Neural crest cell (in vitro differentiated cells): ENCODE data around the gene ICAM4. TPM values are rescaled to one million over a fixed set of nuclear protein-coding genes. Genes with fewer than 3 reads are reported as not detected.

Experiments
- DNase-seq: peaks from one replicate; pipeline ENCODE4 v3.0.0; 2021; ENCODE audit warnings: low read depth, mixed read lengths, low spot score
- H3K27ac Mint-ChIP-seq: one replicate; pipeline ENCODE4 v1.8.0; 2021; ENCODE audit warnings: mild to moderate bottlenecking, mixed read lengths; ENCODE audit not compliant: unreplicated experiment
- H3K27me3 Mint-ChIP-seq: 2 replicates; pipeline ENCODE4 v1.8.0; 2021; ENCODE audit warnings: low read depth, mild to moderate bottlenecking, mixed read lengths
- H3K36me3 Mint-ChIP-seq: 2 replicates; pipeline ENCODE4 v1.8.0; 2021; ENCODE audit warnings: low read depth, mild to moderate bottlenecking, mixed read lengths
- H3K4me1 Mint-ChIP-seq: 2 replicates; pipeline ENCODE4 v1.8.0; 2021; ENCODE audit warnings: mixed read lengths
- H3K4me3 Mint-ChIP-seq: one replicate; pipeline ENCODE4 v1.8.0; 2021; ENCODE audit warnings: mild to moderate bottlenecking, mixed read lengths
- H3K9me3 Mint-ChIP-seq: 2 replicates; pipeline ENCODE4 v1.8.0; 2021; ENCODE audit warnings: mixed read lengths
- CTCF ChIP-seq: fragments of 200-600 bp; sonication (generic); conservative IDR thresholded peaks from 2 replicates; pipeline ENCODE4 v1.5.0; 2021; ENCODE audit warnings: antibody characterized with exemption, mild to moderate bottlenecking
- total RNA-seq: library from RNA; stranded (reverse); gene quantifications from 2 replicates; pipeline ENCODE4 v1.2.1, GENCODE V29; 2021

ICAM4 gene
- total RNA-seq, 1 donor from 2014 or later, result not detected

GRCh38 chr19:10290357-10290875 is 3.7 kb downstream of the ICAM4 start:
- peak overlapping the region; percentile 50 for H3K4me3 Mint-ChIP-seq
- DNase-seq, result no peak
- peaks cover 100% of the 10 kb centered on the region for H3K27me3 Mint-ChIP-seq
- no peaks in the 10 kb centered on the region for H3K36me3 Mint-ChIP-seq
- H3K27ac Mint-ChIP-seq, result no peak overlapping the region
- no peaks in the 10 kb centered on the region for H3K9me3 Mint-ChIP-seq
- H3K4me1 Mint-ChIP-seq, result peaks cover 22% of the 10 kb centered on the region
- no peak for TF ChIP-seq CTCF

- peaks cover 100% of the 10 kb centered on the region for H3K27me3 Mint-ChIP-seq
- H3K9me3 Mint-ChIP-seq, result no peaks in the 10 kb centered on the region
- peaks cover 27% of the 10 kb centered on the region for H3K4me1 Mint-ChIP-seq
- no peak for TF ChIP-seq CTCF
- no peak overlapping the region for H3K27ac Mint-ChIP-seq
- no peak for DNase-seq
- peak overlapping the region; percentile 65 for H3K4me3 Mint-ChIP-seq
- no peaks in the 10 kb centered on the region for H3K36me3 Mint-ChIP-seq
Observed at GRCh38 chr19:10290876-10291553, 4.3 kb downstream of the ICAM4 start.

- no peaks in the 10 kb centered on the region for H3K9me3 Mint-ChIP-seq
- no peak for DNase-seq
- peak overlapping the region; percentile 59 for H3K4me3 Mint-ChIP-seq
- no peaks in the 10 kb centered on the region for H3K36me3 Mint-ChIP-seq
- no peak overlapping the region for H3K27ac Mint-ChIP-seq
- H3K4me1 Mint-ChIP-seq, result peaks cover 27% of the 10 kb centered on the region
- H3K27me3 Mint-ChIP-seq, result peaks cover 99% of the 10 kb centered on the region
- TF ChIP-seq CTCF, result no peak
Observed at GRCh38 chr19:10291554-10292205, 4.9 kb downstream of the ICAM4 start.

GRCh38 chr19:10292206-10292788 is 5.5 kb downstream of the ICAM4 start:
- Mint-ChIP-seq H3K4me1 (peaks cover 27% of the 10 kb centered on the region), H3K4me3 (peak overlapping the region; percentile 59), H3K27ac (no peak overlapping the region), H3K36me3 (no peaks in the 10 kb centered on the region), H3K27me3 (peaks cover 98% of the 10 kb centered on the region), H3K9me3 (no peaks in the 10 kb centered on the region)
- no peak for TF ChIP-seq CTCF
- DNase-seq, result peak; percentile 65

GRCh38 chr19:10292789-10293636 is 6.3 kb downstream of the ICAM4 start:
- H3K4me3 Mint-ChIP-seq, result peak overlapping the region; percentile 59
- H3K27me3 Mint-ChIP-seq, result peaks cover 98% of the 10 kb centered on the region
- H3K9me3 Mint-ChIP-seq, result no peaks in the 10 kb centered on the region
- no peaks in the 10 kb centered on the region for H3K36me3 Mint-ChIP-seq
- no peak for TF ChIP-seq CTCF
- H3K4me1 Mint-ChIP-seq, result peaks cover 27% of the 10 kb centered on the region
- no peak for DNase-seq
- H3K27ac Mint-ChIP-seq, result no peak overlapping the region
